CD4-positive, alpha-beta memory T cell (primary cell): ENCODE data around the gene TBXAS1. TPM values are rescaled to one million over a fixed set of nuclear protein-coding genes. Genes with fewer than 3 reads are reported as not detected.

Experiments
- CTCF ChIA-PET: fragments of 350-600 bp; sonication (Branson Sonifier 250); formaldehyde crosslinking; loops from one replicate; lab custom pipeline; 2021; ENCODE audit warnings: inconsistent platforms; ENCODE audit not compliant: partially characterized antibody; lab: Charles Lee
- POLR2A ChIA-PET: fragments of 350-600 bp; sonication (Branson Sonifier 250); formaldehyde crosslinking; loops from one replicate; lab custom pipeline; 2021; ENCODE audit not compliant: partially characterized antibody; lab: Charles Lee
- DNase-seq, 5 donors: peaks; one replicate each; pipeline versions ENCODE4 v3.0.0 to v3.0.0-alpha.2; 2020 to 2022; ENCODE audit warnings: mixed read lengths in 1 of 5
- H3K27ac ChIP-seq: one replicate; pipeline ENCODE4 v1.7.0; 2013; ENCODE audit warnings: low read depth, low read length
- H3K27me3 ChIP-seq: 2 replicates; pipeline ENCODE4 v1.7.0; 2013; ENCODE audit warnings: mild to moderate bottlenecking, low read length, moderate library complexity; ENCODE audit not compliant: insufficient read depth
- H3K36me3 ChIP-seq: 2 replicates; pipeline ENCODE4 v1.7.0; 2013; ENCODE audit warnings: mild to moderate bottlenecking, low read length, moderate library complexity; ENCODE audit not compliant: insufficient read depth
- H3K4me1 ChIP-seq: 2 replicates; pipeline ENCODE4 v1.7.0; 2013; ENCODE audit warnings: mild to moderate bottlenecking, low read length, moderate library complexity; ENCODE audit not compliant: insufficient read depth
- H3K4me3 ChIP-seq, 2 donors: one replicate each; pipeline ENCODE4 v1.7.0; 2013; ENCODE audit warnings: low read length in 2 of 2, mild to moderate bottlenecking in 1 of 2
- H3K9me3 ChIP-seq, 2 donors: one replicate each; pipeline ENCODE4 v1.7.0; 2013; ENCODE audit warnings: low read length in 2 of 2, control low read depth in 1 of 2; ENCODE audit not compliant: control insufficient read depth in 1 of 2
- H3K27ac Mint-ChIP-seq, 7 donors: one replicate each; pipeline ENCODE4 v1.8.0; 2020 to 2021; ENCODE audit warnings: mixed read lengths in 7 of 7, mild to moderate bottlenecking in 6 of 7, inconsistent platforms in 3 of 7, moderate library complexity in 3 of 7
- H3K27me3 Mint-ChIP-seq, 2 donors: one replicate each; pipeline ENCODE4 v1.8.0; 2020 to 2021; ENCODE audit warnings: mixed read lengths in 2 of 2
- H3K36me3 Mint-ChIP-seq, 2 donors: one replicate each; pipeline ENCODE4 v1.8.0; 2020 to 2021; ENCODE audit warnings: mixed read lengths in 2 of 2, inconsistent platforms in 1 of 2, mild to moderate bottlenecking in 1 of 2
- H3K4me1 Mint-ChIP-seq, 4 donors: one replicate each; pipeline ENCODE4 v1.8.0; 2020 to 2021; ENCODE audit warnings: mixed read lengths in 4 of 4, mild to moderate bottlenecking in 1 of 4
- H3K4me3 Mint-ChIP-seq, 8 donors: one replicate each; pipeline ENCODE4 v1.8.0; 2020 to 2021; ENCODE audit warnings: mixed read lengths in 8 of 8, mild to moderate bottlenecking in 7 of 8, moderate library complexity in 6 of 8, inconsistent platforms in 3 of 8
- H3K9me3 Mint-ChIP-seq, 8 donors: one replicate each; pipeline ENCODE4 v1.8.0; 2020 to 2021; ENCODE audit warnings: mixed read lengths in 8 of 8, mild to moderate bottlenecking in 5 of 8, inconsistent platforms in 3 of 8, moderate library complexity in 1 of 8
- intact Hi-C: fragments of 100-400 bp; cut with micrococcal nuclease; formaldehyde crosslinking; loops from one replicate; pipeline ENCODE4 v1.15.1; 2023
- polyA plus RNA-seq, 2 donors: library from polyadenylated mRNA; unstranded; fragments of 300-500 nt; fragmentation: Illumina TruSeq; gene quantifications; one replicate each; pipeline ENCODE4 v1.2.3, GENCODE V29; 2021
- total RNA-seq, 2 experiments: library from RNA; stranded (reverse); gene quantifications; one replicate each; pipeline ENCODE4 v1.2.3, GENCODE V29; 2021

Gene TBXAS1
- total and polyA plus RNA-seq, 4 experiments from 2014 or later = 16.6 to 20.1 (median 18.9) TPM

GRCh38 chr7:140057143-140057535 is 228.1 kb downstream of the TBXAS1 start:
- intact Hi-C loops = no loop called here
- peaks cover 54 to 92% (median 74%) of the 10 kb centered on the region in 4 donors for H3K4me1 Mint-ChIP-seq
- Histone ChIP-seq H3K4me1 (peaks cover 61% of the 10 kb centered on the region), H3K9me3 (no peaks in the 10 kb centered on the region), H3K36me3 (peaks cover 22% of the 10 kb centered on the region), H3K4me3 (no peak overlapping the region), H3K27me3 (no peaks in the 10 kb centered on the region), H3K27ac (no peak overlapping the region)
- no peaks in the 10 kb centered on the region for H3K9me3 Mint-ChIP-seq
- no peak for DNase-seq
- peaks cover 29 to 50% of the 10 kb centered on the region in 2 donors for H3K36me3 Mint-ChIP-seq
- no peaks in the 10 kb centered on the region for H3K27me3 Mint-ChIP-seq
- H3K27ac Mint-ChIP-seq = peak overlapping the region in 5 of 7 donors; percentile 3 to 79 (median 38)
- POLR2A ChIA-PET = interaction anchor here (0.9 to 1.3 kb wide), 2 partner anchors 118 to 120 kb away, joined by 3 to 4 read pairs; partner anchors contain the start of gene KDM7A
- CTCF ChIA-PET = interaction anchor here (0.9 kb wide), 1 partner anchor 456 kb away, joined by 3 read pairs; no protein-coding TSS in a partner anchor
- no peak overlapping the region for H3K4me3 Mint-ChIP-seq

GRCh38 chr7:140058517-140058916 is 229.5 kb downstream of the TBXAS1 start:
- intact Hi-C loops = no loop called here
- peak overlapping the region; percentile 45 to 96 (median 64) for H3K4me3 Mint-ChIP-seq
- Histone ChIP-seq H3K27me3 (no peaks in the 10 kb centered on the region), H3K9me3 (no peaks in the 10 kb centered on the region), H3K27ac (no peak overlapping the region), H3K4me3 (no peak overlapping the region), H3K4me1 (peaks cover 65% of the 10 kb centered on the region), H3K36me3 (peaks cover 22% of the 10 kb centered on the region)
- peaks cover 49 to 93% (median 73%) of the 10 kb centered on the region in 4 donors for H3K4me1 Mint-ChIP-seq
- no peak for DNase-seq
- H3K36me3 Mint-ChIP-seq = peaks cover 19 to 39% of the 10 kb centered on the region in 2 donors
- H3K27me3 Mint-ChIP-seq = no peaks in the 10 kb centered on the region
- ChIA-PET CTCF (no interaction called here), POLR2A (interaction anchor here (0.9 kb wide), 1 partner anchor 963 kb away, joined by 3 read pairs; no protein-coding TSS in a partner anchor)
- H3K27ac Mint-ChIP-seq = peak overlapping the region; percentile 65 to 91 (median 84)
- H3K9me3 Mint-ChIP-seq = no peaks in the 10 kb centered on the region

GRCh38 chr7:140059273-140060242 is 230.5 kb downstream of the TBXAS1 start:
- CTCF ChIA-PET = interaction anchor here (0.9 kb wide), 1 partner anchor 11 kb away, joined by 3 read pairs; no protein-coding TSS in a partner anchor
- H3K27ac ChIP-seq = no peak overlapping the region
- H3K4me1 ChIP-seq = peaks cover 62% of the 10 kb centered on the region

GRCh38 chr7:140060243-140060630 is 231.2 kb downstream of the TBXAS1 start:
- H3K27me3 ChIP-seq = no peaks in the 10 kb centered on the region
- no peaks in the 10 kb centered on the region for H3K9me3 ChIP-seq
- Mint-ChIP-seq H3K4me3 (peak overlapping the region; percentile 92 to 96 (median 95)), H3K27me3 (no peaks in the 10 kb centered on the region), H3K36me3 (peaks cover 14 to 24% of the 10 kb centered on the region in 2 donors), H3K9me3 (no peaks in the 10 kb centered on the region), H3K27ac (peak overlapping the region; percentile 77 to 99 (median 90)), H3K4me1 (peaks cover 35 to 81% (median 59%) of the 10 kb centered on the region in 4 donors)
- H3K27ac ChIP-seq = no peak overlapping the region
- no peak overlapping the region for H3K4me3 ChIP-seq
- CTCF ChIA-PET = interaction anchor here (0.9 kb wide), 1 partner anchor 12 kb away, joined by 3 read pairs; no protein-coding TSS in a partner anchor
- peaks cover 17% of the 10 kb centered on the region for H3K36me3 ChIP-seq
- DNase-seq = no peak
- intact Hi-C loops = loop anchor here (5.0 kb wide), 1 partner anchor 417 kb away; the partner anchor contains the start of gene MKRN1
- POLR2A ChIA-PET = interaction anchor here (0.8 kb wide), 1 partner anchor 23 kb away, joined by 3 read pairs; no protein-coding TSS in a partner anchor
- H3K4me1 ChIP-seq = peaks cover 55% of the 10 kb centered on the region

More at GRCh38 chr7:140059273-140060242, 230.5 kb downstream of the TBXAS1 start:
- Mint-ChIP-seq H3K27me3 (no peaks in the 10 kb centered on the region), H3K27ac (peak overlapping the region; percentile 77 to 99 (median 91)), H3K4me3 (peak overlapping the region; percentile 92 to 96 (median 95)), H3K36me3 (peaks cover 14 to 29% of the 10 kb centered on the region in 2 donors), H3K4me1 (peaks cover 39 to 87% (median 65%) of the 10 kb centered on the region in 4 donors), H3K9me3 (no peaks in the 10 kb centered on the region)
- peak in 3 of 5 donors; percentile 25 to 78 (median 31) for DNase-seq
- H3K4me3 ChIP-seq = peak overlapping the region in 1 of 2 donors; percentile 8
- POLR2A ChIA-PET = interaction anchor here (0.9 kb wide), 1 partner anchor 964 kb away, joined by 3 read pairs; no protein-coding TSS in a partner anchor
- H3K36me3 ChIP-seq = peaks cover 21% of the 10 kb centered on the region
- intact Hi-C loops = loop anchor here (5.0 kb wide), 1 partner anchor 418 kb away; the partner anchor contains the start of gene MKRN1
- H3K27me3 ChIP-seq = no peaks in the 10 kb centered on the region
- no peaks in the 10 kb centered on the region for H3K9me3 ChIP-seq

GRCh38 chr7:140060788-140061606 is 231.9 kb downstream of the TBXAS1 start:
- H3K9me3 Mint-ChIP-seq = peaks cover 0 to 5% (median 5%) of the 10 kb centered on the region in 8 donors
- intact Hi-C loops = loop anchor here (5.0 kb wide), 1 partner anchor 416 kb away; the partner anchor contains the start of gene MKRN1
- Histone ChIP-seq H3K36me3 (peaks cover 11% of the 10 kb centered on the region), H3K4me3 (peak overlapping the region in 1 of 2 donors; percentile 89), H3K27ac (peak overlapping the region; percentile 84), H3K9me3 (no peaks in the 10 kb centered on the region), H3K4me1 (peaks cover 50% of the 10 kb centered on the region), H3K27me3 (no peaks in the 10 kb centered on the region)
- H3K27ac Mint-ChIP-seq = peak overlapping the region; percentile 86 to 99 (median 91)
- no peak for DNase-seq
- H3K27me3 Mint-ChIP-seq = no peaks in the 10 kb centered on the region
- ChIA-PET POLR2A (interaction anchor here (0.8 kb wide), 1 partner anchor 22 kb away, joined by 3 read pairs; no protein-coding TSS in a partner anchor), CTCF (no interaction called here)
- H3K4me1 Mint-ChIP-seq = peaks cover 32 to 73% (median 54%) of the 10 kb centered on the region in 4 donors
- H3K4me3 Mint-ChIP-seq = peak overlapping the region; percentile 92 to 96 (median 95)
- peaks cover 13 to 24% of the 10 kb centered on the region in 2 donors for H3K36me3 Mint-ChIP-seq

- Histone ChIP-seq H3K4me1 (peaks cover 50% of the 10 kb centered on the region), H3K36me3 (peaks cover 5% of the 10 kb centered on the region), H3K9me3 (peaks cover 0 to under 1% of the 10 kb centered on the region in 2 donors), H3K4me3 (peak overlapping the region in 1 of 2 donors; percentile 89), H3K27me3 (no peaks in the 10 kb centered on the region), H3K27ac (peak overlapping the region; percentile 84)
- peaks cover 32 to 67% (median 50%) of the 10 kb centered on the region in 4 donors for H3K4me1 Mint-ChIP-seq
- H3K36me3 Mint-ChIP-seq = peaks cover 13 to 23% of the 10 kb centered on the region in 2 donors
- intact Hi-C loops = loop anchor here (5.0 kb wide), 1 partner anchor 416 kb away; the partner anchor contains the start of gene MKRN1
- DNase-seq = no peak
- H3K9me3 Mint-ChIP-seq = peaks cover 0 to 11% (median 10%) of the 10 kb centered on the region in 8 donors
- no peaks in the 10 kb centered on the region for H3K27me3 Mint-ChIP-seq
- H3K27ac Mint-ChIP-seq = peak overlapping the region; percentile 86 to 99 (median 91)
- POLR2A ChIA-PET = interaction anchor here (2.0 kb wide), 1 partner anchor 168 kb away, joined by 15 read pairs; no protein-coding TSS in a partner anchor
- CTCF ChIA-PET = interaction anchor here (0.7 kb wide), 1 partner anchor 242 kb away, joined by 3 read pairs; no protein-coding TSS in a partner anchor
- H3K4me3 Mint-ChIP-seq = peak overlapping the region; percentile 92 to 96 (median 95)
These were observed 232.5 kb downstream of the TBXAS1 start for GRCh38 chr7:140061607-140061930.
